Large intestine (tissue), 3 donors: ENCODE measurements around the gene PALM2AKAP2. TPM values are rescaled to one million over a fixed set of nuclear protein-coding genes. Genes with fewer than 3 reads are reported as not detected.
A peak's percentile ranks its signal among the peaks of the same experiment; 100 is the strongest.

Experiments used
- DNase-seq, 2 donors: peaks; one replicate each; pipeline versions ENCODE4 v3.0.0 to v3.0.0-alpha.2; 2013
- H3K27ac ChIP-seq: one replicate; pipeline ENCODE4 v1.5.1; 2013; ENCODE audit warnings: low read length
- H3K27me3 ChIP-seq: 2 replicates; pipeline ENCODE4 v1.6.1; 2013; ENCODE audit warnings: low read length; ENCODE audit not compliant: control insufficient read depth, insufficient read depth
- H3K36me3 ChIP-seq: 2 replicates; pipeline ENCODE4 v1.6.1; 2013; ENCODE audit warnings: low read length; ENCODE audit not compliant: control insufficient read depth, insufficient read depth
- H3K4me1 ChIP-seq: one replicate; pipeline ENCODE4 v1.6.1; 2013; ENCODE audit warnings: low read length; ENCODE audit not compliant: control insufficient read depth, insufficient read depth
- H3K4me3 ChIP-seq: one replicate; pipeline ENCODE4 v1.5.1; 2013; ENCODE audit warnings: low read length
- H3K9me3 ChIP-seq: one replicate; pipeline ENCODE4 v1.6.1; 2013; ENCODE audit warnings: mild to moderate bottlenecking, low read depth, low read length, moderate library complexity; ENCODE audit not compliant: control insufficient read depth
- WGBS: methylation state at CpG from one replicate; pipeline ENCODE4 v1.1.5; 2013; ENCODE audit warnings: low lambda C conversion rate; ENCODE audit not compliant: insufficient coverage; 5-methylcytosine and 5-hydroxymethylcytosine counted together
- polyA plus RNA-seq: library from polyadenylated mRNA; unstranded; fragments of 120-200 nt; gene quantifications from one replicate; pipeline ENCODE4 v1.2.1, GENCODE V29; 2013

Gene PALM2AKAP2
- polyA plus RNA-seq, 1 donor, result 4.3 TPM

GRCh38 chr9:109745335-109746283 lies 34.4 kb upstream of the PALM2AKAP2 start:
- H3K4me3 ChIP-seq, result no peak overlapping the region
- DNase-seq, result peak in 1 of 2 donors; percentile 20
- WGBS, result no CpG with 5 or more reads among the region's 11 CpGs
- H3K9me3 ChIP-seq, result no peaks in the 10 kb centered on the region
- peak overlapping the region; percentile 25 for H3K27ac ChIP-seq
- no peaks in the 10 kb centered on the region for H3K36me3 ChIP-seq
- no peaks in the 10 kb centered on the region for H3K4me1 ChIP-seq
- H3K27me3 ChIP-seq, result peaks cover 5% of the 10 kb centered on the region

DNA sequence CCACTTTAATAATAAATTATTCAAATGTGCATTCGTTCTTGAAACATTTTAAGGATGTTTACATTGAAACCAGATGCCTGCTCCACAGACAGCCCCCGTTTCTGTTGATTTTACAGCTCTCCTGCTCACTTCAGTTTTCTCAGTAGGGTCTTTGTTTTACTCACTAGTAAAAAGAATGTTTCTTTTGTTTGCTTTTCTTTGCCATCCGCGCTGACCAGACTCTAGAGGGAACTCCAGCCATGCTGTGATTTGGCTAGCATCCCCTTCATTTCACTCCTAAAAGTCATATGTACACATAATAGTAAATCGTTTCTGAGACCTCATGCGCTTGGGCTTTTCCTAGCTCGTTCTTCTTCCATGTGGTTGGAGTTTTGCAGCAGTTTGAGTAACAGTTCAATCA lies 28.7 kb upstream of the PALM2AKAP2 start:
- Histone ChIP-seq H3K9me3 (no peaks in the 10 kb centered on the region), H3K27me3 (peaks cover 6% of the 10 kb centered on the region), H3K27ac (no peak overlapping the region), H3K36me3 (no peaks in the 10 kb centered on the region), H3K4me3 (no peak overlapping the region), H3K4me1 (no peaks in the 10 kb centered on the region)
- WGBS, result 40% methylated on average over 2 of the region's 7 CpGs
- DNase-seq, result no peak

- Histone ChIP-seq H3K9me3 (no peaks in the 10 kb centered on the region), H3K36me3 (no peaks in the 10 kb centered on the region), H3K4me3 (no peak overlapping the region), H3K4me1 (no peaks in the 10 kb centered on the region), H3K27me3 (peaks cover 6% of the 10 kb centered on the region), H3K27ac (no peak overlapping the region)
- no CpG with 5 or more reads among the region's 5 CpGs for WGBS
- DNase-seq, result no peak
These were observed 26.7 kb upstream of the PALM2AKAP2 start for GRCh38 chr9:109753308-109753707.

GRCh38 chr9:109755040-109755439 lies 25.0 kb upstream of the PALM2AKAP2 start:
- Histone ChIP-seq H3K9me3 (no peaks in the 10 kb centered on the region), H3K4me1 (no peaks in the 10 kb centered on the region), H3K36me3 (no peaks in the 10 kb centered on the region), H3K27ac (no peak overlapping the region), H3K27me3 (peaks cover 6% of the 10 kb centered on the region), H3K4me3 (no peak overlapping the region)
- DNase-seq, result no peak
- no CpG with 5 or more reads among the region's 2 CpGs for WGBS

DNA sequence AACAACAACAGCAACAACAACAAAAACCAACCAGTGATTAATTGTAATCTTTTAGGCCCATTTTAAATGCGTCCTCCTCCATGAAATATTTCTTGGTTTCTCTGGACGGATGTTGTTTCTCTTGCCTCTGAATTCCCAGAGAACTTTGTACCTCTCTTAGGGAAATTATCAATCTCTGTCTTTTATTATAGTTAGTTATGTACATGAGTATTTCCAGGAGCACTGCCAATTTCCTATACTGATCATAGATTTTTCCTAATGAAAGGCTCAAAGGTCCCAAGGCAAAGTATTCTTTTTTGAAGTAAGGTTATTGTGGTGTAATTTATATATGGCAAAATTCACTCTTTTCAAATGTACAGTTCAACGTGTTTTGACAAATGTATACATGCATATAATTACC lies 20.4 kb upstream of the PALM2AKAP2 start:
- Histone ChIP-seq H3K4me3 (no peak overlapping the region), H3K27me3 (no peaks in the 10 kb centered on the region), H3K27ac (no peak overlapping the region), H3K4me1 (no peaks in the 10 kb centered on the region), H3K9me3 (no peaks in the 10 kb centered on the region), H3K36me3 (no peaks in the 10 kb centered on the region)
- DNase-seq, result peak in 1 of 2 donors; percentile 20
- 29% methylated on average over 1 of the region's 3 CpGs for whole genome bisulfite sequencing

DNA sequence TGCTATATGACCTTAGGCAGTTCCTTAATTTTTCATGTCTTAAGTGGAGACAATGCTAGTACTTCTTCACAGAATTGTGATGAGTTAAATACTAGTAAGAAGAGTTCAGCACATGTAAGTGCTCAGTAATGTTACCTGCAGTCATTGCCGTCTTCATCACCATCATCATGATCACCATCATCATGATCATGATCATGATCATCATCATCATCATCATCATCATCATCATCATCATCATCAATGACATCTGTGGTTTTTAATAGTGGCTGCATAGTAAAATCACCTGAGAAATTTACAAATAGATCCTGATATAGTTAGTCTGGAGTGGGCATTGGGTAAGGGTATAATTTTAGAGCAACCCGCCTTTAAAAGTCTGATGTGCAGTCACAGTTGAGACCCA lies 14.7 kb upstream of the PALM2AKAP2 start:
- H3K9me3 ChIP-seq, result no peaks in the 10 kb centered on the region
- H3K4me1 ChIP-seq, result no peaks in the 10 kb centered on the region
- H3K27ac ChIP-seq, result no peak overlapping the region
- no CpG with 5 or more reads among the region's 2 CpGs for WGBS
- H3K4me3 ChIP-seq, result no peak overlapping the region
- H3K27me3 ChIP-seq, result no peaks in the 10 kb centered on the region
- DNase-seq, result no peak
- H3K36me3 ChIP-seq, result no peaks in the 10 kb centered on the region

DNA sequence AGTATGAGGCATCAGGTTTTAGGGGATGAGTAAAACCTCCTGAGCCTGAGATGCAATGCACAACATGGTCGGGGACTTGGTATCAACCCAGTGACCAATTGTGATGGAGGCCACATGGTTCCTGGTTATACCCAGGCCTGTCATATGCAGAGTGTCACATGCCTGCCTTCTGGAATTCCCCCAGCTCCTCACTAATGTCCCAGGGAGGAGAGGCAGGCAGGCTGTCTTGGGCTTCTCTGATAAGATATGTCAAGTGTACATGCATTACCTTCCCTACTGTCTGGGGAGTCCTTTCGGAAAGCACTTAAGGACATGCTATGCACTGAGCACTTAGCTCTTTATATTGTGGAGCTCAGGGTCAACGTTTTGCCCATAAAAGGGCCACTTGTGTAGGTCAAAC lies 14.2 kb upstream of the PALM2AKAP2 start:
- H3K9me3 ChIP-seq, result no peaks in the 10 kb centered on the region
- no peaks in the 10 kb centered on the region for H3K27me3 ChIP-seq
- no CpG with 5 or more reads among the region's 3 CpGs for WGBS
- H3K27ac ChIP-seq, result no peak overlapping the region
- no peak for DNase-seq
- no peaks in the 10 kb centered on the region for H3K36me3 ChIP-seq
- H3K4me1 ChIP-seq, result no peaks in the 10 kb centered on the region
- no peak overlapping the region for H3K4me3 ChIP-seq

GRCh38 chr9:109766351-109766750 lies 13.6 kb upstream of the PALM2AKAP2 start:
- no peaks in the 10 kb centered on the region for H3K4me1 ChIP-seq
- no peak overlapping the region for H3K27ac ChIP-seq
- no peak for DNase-seq
- H3K4me3 ChIP-seq, result no peak overlapping the region
- H3K36me3 ChIP-seq, result no peaks in the 10 kb centered on the region
- no peaks in the 10 kb centered on the region for H3K9me3 ChIP-seq
- WGBS, result 80% methylated on average over 1 of the region's 2 CpGs
- no peaks in the 10 kb centered on the region for H3K27me3 ChIP-seq

- no peaks in the 10 kb centered on the region for H3K9me3 ChIP-seq
These were observed 12.6 kb upstream of the PALM2AKAP2 start for GRCh38 chr9:109767404-109767803.

DNA sequence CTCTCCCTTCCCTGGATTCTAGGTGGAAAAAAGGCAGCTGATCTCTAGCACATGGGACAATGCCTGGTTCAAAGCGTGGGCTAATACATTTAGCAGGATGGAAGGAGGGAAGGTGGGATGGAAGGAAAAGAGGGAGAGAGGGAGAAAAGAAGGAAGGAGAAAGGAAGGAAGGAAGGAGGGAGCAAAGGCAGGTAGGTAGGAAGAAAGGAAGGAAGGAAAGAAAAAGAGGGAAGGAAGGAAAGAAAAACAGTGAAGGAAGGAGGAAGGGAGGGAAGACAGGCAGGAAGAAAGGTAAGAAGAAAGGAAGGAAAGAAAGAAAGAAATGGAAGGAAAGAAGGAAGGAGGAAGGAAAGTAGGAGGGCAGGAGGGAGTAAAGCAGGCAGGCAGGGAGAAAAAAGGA lies 12.2 kb upstream of the PALM2AKAP2 start:
- Histone ChIP-seq H3K27ac (no peak overlapping the region), H3K4me3 (no peak overlapping the region), H3K36me3 (no peaks in the 10 kb centered on the region), H3K4me1 (peaks cover 2% of the 10 kb centered on the region), H3K9me3 (no peaks in the 10 kb centered on the region), H3K27me3 (peaks cover 2% of the 10 kb centered on the region)
- 78% methylated on average over 1 of the region's 1 CpG for WGBS
- DNase-seq, result no peak

More at GRCh38 chr9:109767404-109767803, 12.6 kb upstream of the PALM2AKAP2 start:
- peaks cover 2% of the 10 kb centered on the region for H3K4me1 ChIP-seq
- no peak overlapping the region for H3K27ac ChIP-seq
- 6% methylated on average over 3 of the region's 4 CpGs for WGBS
- no peak overlapping the region for H3K4me3 ChIP-seq
- H3K27me3 ChIP-seq, result peaks cover 2% of the 10 kb centered on the region
- no peaks in the 10 kb centered on the region for H3K36me3 ChIP-seq
- DNase-seq, result peak in 1 of 2 donors; percentile 18

GRCh38 chr9:109769250-109769649 lies 10.7 kb upstream of the PALM2AKAP2 start:
- WGBS, result no CpG with 5 or more reads among the region's 2 CpGs
- Histone ChIP-seq H3K27me3 (peaks cover 2% of the 10 kb centered on the region), H3K36me3 (no peaks in the 10 kb centered on the region), H3K4me3 (no peak overlapping the region), H3K27ac (no peak overlapping the region), H3K9me3 (no peaks in the 10 kb centered on the region), H3K4me1 (peaks cover 2% of the 10 kb centered on the region)
- DNase-seq, result no peak
